Skeletal muscle satellite cell (primary cell): ENCODE measurements around the gene KLHL17.
"Not testable (repeated sequence)": the region's sequence is repeated elsewhere in the genome, so short reads cannot be mapped to it uniquely, and the experiment has no call there.

ENCODE experiments used
- H3K27me3 ChIP-seq: 2 replicates; pipeline ENCODE4 v1.7.0; 2013; ENCODE audit warnings: low read length; ENCODE audit not compliant: control insufficient read depth, insufficient read depth
- H3K36me3 ChIP-seq: 2 replicates; pipeline ENCODE4 v1.7.0; 2013; ENCODE audit warnings: mild to moderate bottlenecking, control low read depth, low read length; ENCODE audit not compliant: insufficient read depth
- H3K4me1 ChIP-seq: 2 replicates; pipeline ENCODE4 v1.7.0; 2013; ENCODE audit warnings: low read length; ENCODE audit not compliant: control insufficient read depth, insufficient read depth
- H3K4me2 ChIP-seq: 2 replicates; pipeline ENCODE4 v1.7.0; 2013; ENCODE audit warnings: mild to moderate bottlenecking, low read length
- H3K4me3 ChIP-seq: 2 replicates; pipeline ENCODE4 v1.7.0; 2013; ENCODE audit warnings: low read length
- H3K9ac ChIP-seq: 2 replicates; pipeline ENCODE4 v1.7.0; 2013; ENCODE audit warnings: mild to moderate bottlenecking, low read depth, low read length, moderate library complexity
- H3K9me3 ChIP-seq: replicated peaks from 2 replicates; pipeline ENCODE4 v1.7.0; 2013; ENCODE audit warnings: mild to moderate bottlenecking, control low read depth, low read length

Gene KLHL17

DNA sequence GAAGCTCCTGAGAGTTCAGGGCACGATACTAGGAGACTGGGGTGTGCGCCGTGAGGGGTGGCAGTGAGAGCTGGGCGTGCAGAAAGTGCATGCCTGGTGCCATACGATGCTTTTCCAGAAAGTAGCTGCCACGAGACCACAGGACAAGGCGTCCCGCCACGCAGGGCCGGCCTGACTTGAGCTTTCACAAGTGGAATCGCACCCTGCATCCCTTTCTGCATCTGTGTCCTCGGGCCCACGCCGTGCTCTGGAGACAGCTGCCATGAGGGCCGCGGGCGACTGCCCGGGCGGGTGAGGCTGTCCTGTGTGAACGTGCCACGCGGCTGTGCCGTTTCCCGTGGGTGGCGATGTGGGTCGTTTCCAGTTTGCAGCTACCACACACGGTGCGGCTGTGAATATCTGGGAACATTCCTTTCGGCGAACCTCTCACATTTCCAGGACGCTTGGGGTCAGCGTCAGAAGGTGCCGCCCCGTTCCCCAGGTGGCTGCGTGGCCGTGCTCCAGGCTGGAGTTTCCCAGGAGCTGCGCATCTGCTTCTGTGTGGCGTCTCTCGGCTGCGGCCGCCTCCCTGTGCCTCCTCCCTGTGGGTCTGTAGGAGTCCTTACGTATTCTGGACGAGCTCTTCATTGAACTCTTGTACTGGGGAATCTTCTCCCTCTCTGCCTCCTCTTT lies 22.5 kb downstream of the KLHL17 start:
- H3K27me3 ChIP-seq, result peaks cover 54% of the 10 kb centered on the region
- H3K9ac ChIP-seq, result no peak overlapping the region
- H3K4me3 ChIP-seq, result no peak overlapping the region
- no peaks in the 10 kb centered on the region for H3K4me1 ChIP-seq
- H3K4me2 ChIP-seq, result no peak overlapping the region
- H3K36me3 ChIP-seq, result no peaks in the 10 kb centered on the region
- H3K9me3 ChIP-seq, result no peaks in the 10 kb centered on the region

DNA sequence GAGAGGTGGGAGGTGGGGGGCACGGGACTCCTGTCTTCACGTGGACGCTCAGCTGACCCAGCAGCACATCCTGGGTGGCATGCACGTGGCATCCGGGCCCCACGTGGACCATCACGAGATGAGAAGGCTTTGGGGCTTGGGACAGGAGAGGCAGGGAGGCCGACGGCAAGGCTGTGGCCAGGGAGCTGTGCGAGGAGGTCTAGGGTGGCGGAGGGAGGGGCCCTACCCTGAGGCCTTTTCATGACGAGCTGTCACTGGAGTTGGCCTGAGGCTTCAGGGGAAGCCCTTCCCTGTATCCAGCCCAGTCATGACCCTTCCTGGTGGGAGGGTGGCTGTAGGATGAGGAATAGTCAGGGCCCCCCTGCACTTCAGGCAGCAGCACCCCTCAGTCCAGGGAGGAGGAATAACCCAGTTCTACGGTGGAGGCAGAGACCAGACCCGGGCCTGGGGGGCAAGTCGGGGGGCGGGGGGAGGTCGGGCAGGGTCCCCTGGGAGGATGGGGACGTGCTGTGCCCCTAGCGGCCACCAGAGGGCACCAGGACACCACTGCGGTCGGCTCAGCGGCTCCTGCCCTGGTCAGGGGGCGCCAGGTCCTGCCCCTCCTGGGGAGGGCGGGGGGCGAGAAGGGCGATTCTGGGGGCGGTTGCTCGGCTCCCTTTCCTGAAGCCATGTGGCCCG lies 23.6 kb downstream of the KLHL17 start:
- Histone ChIP-seq H3K36me3 (no peaks in the 10 kb centered on the region), H3K9me3 (no peaks in the 10 kb centered on the region), H3K4me1 (no peaks in the 10 kb centered on the region), H3K4me2 (peak overlapping the region; percentile 64), H3K4me3 (no peak overlapping the region), H3K9ac (no peak overlapping the region), H3K27me3 (peaks cover 61% of the 10 kb centered on the region)

DNA sequence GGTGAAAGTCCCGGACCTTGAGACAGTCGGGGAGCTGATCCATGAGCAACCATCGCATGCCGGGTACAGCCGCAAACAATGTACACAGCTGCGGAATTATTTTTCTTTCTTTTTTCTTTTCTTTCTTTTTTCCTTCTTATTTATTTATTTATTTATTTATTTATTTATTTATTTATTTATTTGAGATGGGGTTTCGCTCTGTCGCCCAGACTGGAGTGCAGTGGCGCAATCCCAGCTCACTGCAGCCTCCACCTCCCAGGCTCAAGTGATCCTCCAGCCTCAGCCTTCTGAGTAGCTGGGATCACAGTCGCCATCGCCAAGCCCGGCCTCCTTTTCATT lies 24.1 kb downstream of the KLHL17 start:
- Histone ChIP-seq H3K4me3 (no peak overlapping the region), H3K27me3 (peaks cover 65% of the 10 kb centered on the region), H3K4me2 (peak overlapping the region; percentile 64), H3K9ac (no peak overlapping the region), H3K36me3 (no peaks in the 10 kb centered on the region), H3K4me1 (no peaks in the 10 kb centered on the region), H3K9me3 (no peaks in the 10 kb centered on the region)

DNA sequence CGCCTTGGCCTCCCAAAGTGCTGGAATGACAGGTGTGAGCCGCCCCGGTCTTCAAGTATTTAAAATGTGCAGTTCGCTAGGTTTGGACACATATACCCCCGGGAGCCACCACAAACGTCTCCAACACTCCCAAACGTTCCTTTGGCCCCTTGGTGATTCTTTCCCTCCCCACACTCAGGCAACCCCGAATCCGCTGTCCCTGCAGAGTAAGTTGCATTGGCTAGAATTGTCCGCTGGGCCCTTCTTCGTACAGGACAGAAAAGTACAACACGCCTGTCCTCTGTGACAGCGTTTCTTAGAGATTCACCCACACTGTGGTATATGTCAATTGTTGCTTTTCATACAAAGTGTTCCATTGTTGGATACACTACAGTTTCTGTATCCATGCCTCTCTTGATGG lies 24.7 kb downstream of the KLHL17 start:
- H3K9ac ChIP-seq, result no peak overlapping the region
- peaks cover 62% of the 10 kb centered on the region for H3K27me3 ChIP-seq
- H3K9me3 ChIP-seq, result no peaks in the 10 kb centered on the region
- H3K36me3 ChIP-seq, result no peaks in the 10 kb centered on the region
- H3K4me2 ChIP-seq, result no peak overlapping the region
- no peak overlapping the region for H3K4me3 ChIP-seq
- H3K4me1 ChIP-seq, result no peaks in the 10 kb centered on the region

DNA sequence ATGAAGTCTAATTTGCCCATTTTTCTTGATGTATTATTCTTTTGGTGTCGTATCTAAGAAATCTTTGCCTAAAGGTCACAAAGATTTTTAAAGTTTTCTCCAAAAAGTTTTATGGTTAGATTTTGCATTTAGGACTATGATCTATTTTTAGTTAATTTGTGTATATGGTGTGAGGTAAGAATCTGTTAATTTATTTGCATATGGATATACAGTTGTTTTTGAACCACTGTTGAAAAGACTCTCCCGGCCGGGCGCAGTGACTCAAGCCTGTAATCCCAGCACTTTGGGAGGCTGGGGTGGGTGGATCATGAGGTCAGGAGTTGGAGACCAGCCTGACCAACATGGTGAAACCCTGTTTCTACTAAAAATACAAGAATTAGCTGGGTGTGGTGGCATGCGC lies 27.7 kb downstream of the KLHL17 start:
- H3K9me3 ChIP-seq, H3K36me3 ChIP-seq, H3K4me1 ChIP-seq, H3K4me3 ChIP-seq, H3K9ac ChIP-seq, H3K4me2 ChIP-seq: not testable (repeated sequence)
- peaks cover 40% of the 10 kb centered on the region for H3K27me3 ChIP-seq

DNA sequence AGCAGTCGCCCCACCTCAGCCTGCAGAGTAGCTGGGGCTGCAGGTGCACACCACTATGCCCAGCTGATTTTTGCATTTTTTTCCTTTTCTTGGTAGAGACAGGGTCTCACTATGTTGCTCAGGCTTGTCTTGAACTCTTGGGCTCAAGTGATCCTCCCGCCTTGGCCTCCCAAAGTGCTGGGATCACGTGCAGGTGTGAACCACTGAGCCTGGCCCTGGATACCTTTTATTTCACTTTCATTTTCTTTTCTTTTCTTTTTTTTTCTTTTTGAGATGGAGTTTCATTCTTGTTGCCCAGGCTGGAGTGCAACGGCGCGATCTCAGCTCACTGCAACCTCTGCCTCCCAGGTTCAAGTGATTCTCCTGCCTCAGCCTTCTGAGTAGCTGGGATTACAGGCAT lies 30.9 kb downstream of the KLHL17 start:
- not testable (repeated sequence) for H3K4me3 ChIP-seq, H3K9me3 ChIP-seq, H3K4me1 ChIP-seq, H3K9ac ChIP-seq, H3K36me3 ChIP-seq, H3K4me2 ChIP-seq
- peaks cover 34% of the 10 kb centered on the region for H3K27me3 ChIP-seq

DNA sequence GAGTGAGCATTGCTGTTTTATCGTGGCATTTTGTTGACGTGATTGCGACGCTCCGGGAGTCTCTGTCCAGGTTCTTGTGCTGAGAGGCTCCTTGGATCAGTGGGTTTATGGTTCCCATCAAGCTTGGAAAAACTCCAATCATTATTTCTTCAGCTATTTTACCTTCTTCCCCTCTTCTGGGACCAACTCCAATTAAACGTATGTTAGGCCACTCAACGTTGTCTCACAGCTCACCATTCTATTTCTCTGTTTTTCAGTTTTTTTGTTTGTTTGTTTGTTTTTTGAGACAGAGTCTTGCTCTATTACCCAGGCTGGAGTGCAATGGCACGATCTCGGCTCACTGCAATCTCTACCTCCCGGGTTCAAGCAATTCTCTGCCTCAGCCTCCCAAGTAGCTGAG lies 31.5 kb downstream of the KLHL17 start:
- H3K36me3 ChIP-seq, result no peaks in the 10 kb centered on the region
- no peak overlapping the region for H3K4me2 ChIP-seq
- no peak overlapping the region for H3K4me3 ChIP-seq
- H3K9ac ChIP-seq, result no peak overlapping the region
- H3K9me3 ChIP-seq, result no peaks in the 10 kb centered on the region
- no peaks in the 10 kb centered on the region for H3K4me1 ChIP-seq
- peaks cover 34% of the 10 kb centered on the region for H3K27me3 ChIP-seq

DNA sequence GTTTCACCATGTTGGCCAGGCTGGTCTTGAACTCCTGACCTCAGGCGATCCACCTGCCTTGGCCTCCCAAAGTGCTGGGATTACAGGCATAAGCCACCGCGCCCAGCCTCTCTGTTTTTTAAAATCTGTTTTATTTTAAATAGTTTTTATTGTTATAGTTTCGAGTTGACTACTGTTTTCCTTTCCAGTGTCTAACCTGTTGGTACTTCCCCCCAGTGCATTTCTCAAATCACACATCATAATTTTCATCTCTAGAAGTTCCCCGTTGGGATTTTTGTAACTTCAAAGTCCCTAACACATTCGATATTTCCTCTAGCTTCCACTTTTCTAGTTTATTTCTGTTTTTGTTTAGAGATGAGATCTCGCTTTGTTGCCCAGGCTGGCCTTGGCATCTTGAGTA lies 32.0 kb downstream of the KLHL17 start:
- Histone ChIP-seq H3K4me2 (no peak overlapping the region), H3K27me3 (peaks cover 38% of the 10 kb centered on the region)

DNA sequence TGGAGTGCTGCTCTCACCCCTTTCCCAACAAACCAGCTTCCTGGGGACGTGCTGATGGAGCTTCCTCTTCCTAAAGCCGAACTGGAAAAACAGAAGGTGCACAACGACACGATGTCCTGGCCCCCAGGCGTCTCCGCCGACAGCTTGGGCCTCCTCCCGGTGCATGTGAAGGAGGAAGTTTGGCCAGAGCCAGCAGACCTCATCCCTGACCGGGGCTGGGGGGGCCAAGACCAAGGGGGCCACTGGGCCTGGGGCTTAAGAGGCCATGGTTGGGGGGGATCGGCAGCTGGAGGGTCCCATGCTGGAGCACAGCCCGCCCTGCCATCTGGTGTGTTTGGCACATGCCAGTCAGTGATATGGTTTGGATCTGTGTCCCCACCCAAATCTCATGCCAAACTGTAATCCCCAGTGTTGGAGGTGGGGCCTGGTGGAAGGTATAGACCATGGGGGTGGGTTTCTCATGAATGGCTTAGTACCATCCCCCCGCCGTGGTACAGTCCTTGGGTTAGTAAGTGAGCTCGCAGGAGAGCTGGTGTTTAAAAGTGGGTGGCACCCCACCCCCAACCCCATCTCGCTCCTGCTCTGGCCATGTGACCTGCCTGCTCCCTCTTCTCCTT lies 33.1 kb downstream of the KLHL17 start:
- no peak overlapping the region for H3K4me2 ChIP-seq
- no peaks in the 10 kb centered on the region for H3K36me3 ChIP-seq
- no peaks in the 10 kb centered on the region for H3K9me3 ChIP-seq
- H3K4me1 ChIP-seq, result no peaks in the 10 kb centered on the region
- H3K27me3 ChIP-seq, result peaks cover 44% of the 10 kb centered on the region
- no peak overlapping the region for H3K4me3 ChIP-seq
- no peak overlapping the region for H3K9ac ChIP-seq

More for the DNA sequence above, 32.0 kb downstream of the KLHL17 start:
- Histone ChIP-seq H3K4me3 (no peak overlapping the region), H3K36me3 (no peaks in the 10 kb centered on the region), H3K9ac (no peak overlapping the region), H3K9me3 (no peaks in the 10 kb centered on the region), H3K4me1 (no peaks in the 10 kb centered on the region)

DNA sequence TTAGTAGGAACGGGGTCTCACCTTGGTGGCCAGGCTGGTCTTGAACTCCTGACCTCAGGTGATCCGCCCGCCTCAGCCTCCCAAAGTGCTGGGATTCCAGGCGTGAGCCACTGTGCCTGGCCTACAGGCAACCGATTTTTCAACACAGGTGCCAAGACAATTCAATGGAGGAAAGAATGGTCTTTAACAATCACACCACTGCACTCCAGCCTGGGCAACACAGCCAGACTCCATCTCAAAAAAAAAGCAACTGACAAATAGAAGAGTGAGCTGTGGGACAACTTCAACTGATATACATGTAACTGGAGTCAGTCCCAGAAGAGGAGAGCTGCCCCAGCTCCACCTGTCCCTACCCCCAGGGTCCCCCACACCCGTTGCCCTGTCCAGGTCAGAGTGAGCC lies 34.2 kb downstream of the KLHL17 start:
- not testable (repeated sequence) for H3K4me1 ChIP-seq, H3K4me3 ChIP-seq, H3K9me3 ChIP-seq, H3K36me3 ChIP-seq, H3K9ac ChIP-seq, H3K4me2 ChIP-seq
- H3K27me3 ChIP-seq, result peaks cover 41% of the 10 kb centered on the region

DNA sequence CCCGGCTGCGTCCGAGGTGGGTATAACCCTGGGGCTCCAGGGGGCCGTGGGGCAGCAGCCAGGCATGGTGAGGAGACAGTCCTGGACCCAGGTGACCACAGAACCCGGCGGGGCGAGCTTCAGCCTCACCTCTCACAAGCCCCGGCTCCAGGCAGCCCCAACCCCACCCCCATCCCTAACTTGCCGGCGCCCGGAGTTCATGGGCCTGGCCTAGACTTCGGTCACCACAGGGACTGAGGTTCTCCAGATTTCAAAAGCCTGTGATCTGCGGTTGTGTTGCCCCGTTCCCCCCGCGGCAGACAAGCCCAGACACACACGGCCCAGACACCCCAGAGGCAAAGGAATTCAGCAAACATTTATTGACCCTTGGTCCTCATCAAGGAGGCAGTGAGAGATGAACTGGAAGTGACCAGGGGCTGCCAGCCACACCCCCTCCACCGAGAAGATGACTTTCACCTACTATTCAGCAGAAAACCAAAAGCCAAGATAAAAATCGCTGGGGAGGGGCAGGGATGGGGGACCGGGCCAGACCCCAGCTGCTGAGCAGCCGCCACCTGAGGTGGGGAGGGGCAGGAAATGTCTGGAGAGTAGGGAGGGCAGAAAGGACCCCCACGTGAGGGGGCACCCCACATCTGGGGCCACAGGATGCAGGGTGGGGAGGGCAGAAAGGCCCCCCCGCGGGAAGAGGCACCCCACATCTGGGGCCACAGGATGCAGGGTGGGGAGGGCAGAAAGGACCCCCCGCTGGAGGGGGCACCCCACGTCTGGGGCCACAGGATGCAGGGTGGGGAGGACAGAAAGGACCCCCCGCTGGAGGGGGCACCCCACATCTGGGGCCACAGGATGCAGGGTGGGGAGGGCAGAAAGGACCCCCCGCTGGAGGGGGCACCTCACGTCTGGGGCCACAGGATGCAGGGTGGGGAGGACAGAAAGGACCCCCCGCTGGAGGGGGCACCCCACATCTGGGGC lies 35.6 kb downstream of the KLHL17 start:
- Histone ChIP-seq H3K4me2 (no peak overlapping the region), H3K36me3 (no peaks in the 10 kb centered on the region), H3K9me3 (no peaks in the 10 kb centered on the region), H3K9ac (no peak overlapping the region), H3K27me3 (peaks cover 44% of the 10 kb centered on the region), H3K4me3 (no peak overlapping the region), H3K4me1 (peaks cover 22% of the 10 kb centered on the region)
